B cell (primary cell): ENCODE results near the gene EGFR.

Experiments used
- CTCF ChIP-seq: fragments of 200-600 bp; IDR thresholded peaks from one replicate; pipeline ENCODE4 v1.8.0; 2022; ENCODE audit warnings: antibody characterized with exemption, mild to moderate bottlenecking
- EZH2 ChIP-seq: IDR thresholded peaks from 2 replicates; pipeline ENCODE4 v1.6.1; 2012; ENCODE audit warnings: borderline replicate concordance, low read depth, mild to moderate bottlenecking, moderate library complexity, low read length; ENCODE audit not compliant: insufficient read depth, poor library complexity, severe bottlenecking

- TF ChIP-seq CTCF (no peak), EZH2 (no peak)
Measured at GRCh38 chr7:55034776-55035175, 16.0 kb downstream of the EGFR start.
